Activated CD4-positive, alpha-beta T cell treated with anti-CD3 and anti-CD28 coated beads, Interleukin-2, amount 50 U/mL, for 4 hours (primary cell): ENCODE results near the gene TSTD1.
"Not testable (repeated sequence)": the region's sequence is repeated elsewhere in the genome, so short reads cannot be mapped to it uniquely, and the experiment has no call there.

ENCODE experiments used
- DNase-seq, 2 experiments: peaks; one replicate each; pipeline ENCODE4 v3.0.0-alpha.2; 2020

The TSTD1 gene

GRCh38 chr1:161006563-161006962, 32.2 kb downstream of the TSTD1 start:
- DNase-seq: no peak

GRCh38 chr1:161001525-161001924, 37.2 kb downstream of the TSTD1 start:
- DNase-seq: no peak

GRCh38 chr1:161000736-161001480, 37.9 kb downstream of the TSTD1 start:
- DNase-seq: no peak

- DNase-seq: no peak
Observed at GRCh38 chr1:160999376-160999775, 39.4 kb downstream of the TSTD1 start.

- DNase-seq: peak; percentile 40 to 47
Observed at GRCh38 chr1:160997323-160998038, 41.3 kb downstream of the TSTD1 start.

- no peak for DNase-seq
Observed at GRCh38 chr1:160996178-160996577, 42.6 kb downstream of the TSTD1 start.

GRCh38 chr1:160993544-160994193, 45.1 kb downstream of the TSTD1 start:
- no peak for DNase-seq

- DNase-seq: not testable (repeated sequence)
Observed at GRCh38 chr1:160992036-160992435, 46.7 kb downstream of the TSTD1 start.
